HG03432 (cell line): ENCODE results near the gene PFAS.
"Not testable (repeated sequence)": the region's sequence is repeated elsewhere in the genome, so short reads cannot be mapped to it uniquely, and the experiment has no call there.

Source experiments
- ATAC-seq: cut with Tn5 transposase; IDR thresholded peaks from one replicate; pipeline ENCODE4 v1.9.1; 2021; ENCODE audit warnings: mild to moderate bottlenecking, moderate library complexity; ENCODE audit not compliant: unreplicated experiment

Gene PFAS, protein sequence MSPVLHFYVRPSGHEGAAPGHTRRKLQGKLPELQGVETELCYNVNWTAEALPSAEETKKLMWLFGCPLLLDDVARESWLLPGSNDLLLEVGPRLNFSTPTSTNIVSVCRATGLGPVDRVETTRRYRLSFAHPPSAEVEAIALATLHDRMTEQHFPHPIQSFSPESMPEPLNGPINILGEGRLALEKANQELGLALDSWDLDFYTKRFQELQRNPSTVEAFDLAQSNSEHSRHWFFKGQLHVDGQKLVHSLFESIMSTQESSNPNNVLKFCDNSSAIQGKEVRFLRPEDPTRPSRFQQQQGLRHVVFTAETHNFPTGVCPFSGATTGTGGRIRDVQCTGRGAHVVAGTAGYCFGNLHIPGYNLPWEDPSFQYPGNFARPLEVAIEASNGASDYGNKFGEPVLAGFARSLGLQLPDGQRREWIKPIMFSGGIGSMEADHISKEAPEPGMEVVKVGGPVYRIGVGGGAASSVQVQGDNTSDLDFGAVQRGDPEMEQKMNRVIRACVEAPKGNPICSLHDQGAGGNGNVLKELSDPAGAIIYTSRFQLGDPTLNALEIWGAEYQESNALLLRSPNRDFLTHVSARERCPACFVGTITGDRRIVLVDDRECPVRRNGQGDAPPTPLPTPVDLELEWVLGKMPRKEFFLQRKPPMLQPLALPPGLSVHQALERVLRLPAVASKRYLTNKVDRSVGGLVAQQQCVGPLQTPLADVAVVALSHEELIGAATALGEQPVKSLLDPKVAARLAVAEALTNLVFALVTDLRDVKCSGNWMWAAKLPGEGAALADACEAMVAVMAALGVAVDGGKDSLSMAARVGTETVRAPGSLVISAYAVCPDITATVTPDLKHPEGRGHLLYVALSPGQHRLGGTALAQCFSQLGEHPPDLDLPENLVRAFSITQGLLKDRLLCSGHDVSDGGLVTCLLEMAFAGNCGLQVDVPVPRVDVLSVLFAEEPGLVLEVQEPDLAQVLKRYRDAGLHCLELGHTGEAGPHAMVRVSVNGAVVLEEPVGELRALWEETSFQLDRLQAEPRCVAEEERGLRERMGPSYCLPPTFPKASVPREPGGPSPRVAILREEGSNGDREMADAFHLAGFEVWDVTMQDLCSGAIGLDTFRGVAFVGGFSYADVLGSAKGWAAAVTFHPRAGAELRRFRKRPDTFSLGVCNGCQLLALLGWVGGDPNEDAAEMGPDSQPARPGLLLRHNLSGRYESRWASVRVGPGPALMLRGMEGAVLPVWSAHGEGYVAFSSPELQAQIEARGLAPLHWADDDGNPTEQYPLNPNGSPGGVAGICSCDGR (N-terminal part only)

DNA sequence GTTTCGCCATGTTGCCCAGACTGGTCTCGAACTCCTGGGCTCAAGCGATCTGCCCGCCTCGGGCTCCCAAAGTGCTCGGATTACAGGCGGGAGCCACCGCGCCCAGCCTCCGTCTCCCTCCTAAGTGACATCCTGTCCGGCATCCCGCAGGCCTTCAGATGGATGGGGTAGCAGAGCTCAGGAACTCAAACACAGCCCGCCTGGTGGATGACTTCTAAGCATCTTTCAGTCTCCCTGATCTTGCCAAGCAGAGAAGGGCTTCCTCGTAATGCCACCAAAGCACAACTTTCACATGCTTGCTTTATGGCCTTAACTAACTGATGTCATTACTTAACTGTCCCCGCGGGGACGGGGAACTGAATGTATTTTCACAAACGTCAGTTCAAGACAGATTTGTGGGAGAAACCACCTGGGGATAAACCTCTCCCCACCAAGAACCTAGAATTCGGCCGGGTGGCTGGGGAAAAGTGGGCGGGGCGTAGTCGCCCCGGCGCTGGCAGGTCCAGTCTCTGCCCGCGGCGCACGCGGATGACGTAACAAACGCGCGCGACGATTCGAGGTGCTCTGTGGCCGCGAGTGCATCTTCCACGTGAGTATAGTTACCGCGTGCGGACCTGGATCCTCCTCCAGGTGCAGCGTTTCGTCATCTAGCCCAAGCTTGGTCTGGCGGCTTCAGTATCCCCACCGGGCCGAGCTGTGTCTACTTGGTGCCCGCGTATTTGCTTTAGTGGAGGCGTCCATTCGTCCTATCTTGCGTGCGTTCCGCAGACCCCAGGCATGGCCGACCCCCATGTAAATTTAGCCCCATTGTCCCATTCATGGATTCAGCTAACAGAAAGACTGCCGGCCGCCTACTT is at the start of gene PFAS:
Gene PFAS (plus strand): TSS at position 539 of the 857 bp plus-strand sequence. CDS start 4,649 bp downstream, outside the sequence.
- peak; percentile 54 for ATAC-seq

DNA sequence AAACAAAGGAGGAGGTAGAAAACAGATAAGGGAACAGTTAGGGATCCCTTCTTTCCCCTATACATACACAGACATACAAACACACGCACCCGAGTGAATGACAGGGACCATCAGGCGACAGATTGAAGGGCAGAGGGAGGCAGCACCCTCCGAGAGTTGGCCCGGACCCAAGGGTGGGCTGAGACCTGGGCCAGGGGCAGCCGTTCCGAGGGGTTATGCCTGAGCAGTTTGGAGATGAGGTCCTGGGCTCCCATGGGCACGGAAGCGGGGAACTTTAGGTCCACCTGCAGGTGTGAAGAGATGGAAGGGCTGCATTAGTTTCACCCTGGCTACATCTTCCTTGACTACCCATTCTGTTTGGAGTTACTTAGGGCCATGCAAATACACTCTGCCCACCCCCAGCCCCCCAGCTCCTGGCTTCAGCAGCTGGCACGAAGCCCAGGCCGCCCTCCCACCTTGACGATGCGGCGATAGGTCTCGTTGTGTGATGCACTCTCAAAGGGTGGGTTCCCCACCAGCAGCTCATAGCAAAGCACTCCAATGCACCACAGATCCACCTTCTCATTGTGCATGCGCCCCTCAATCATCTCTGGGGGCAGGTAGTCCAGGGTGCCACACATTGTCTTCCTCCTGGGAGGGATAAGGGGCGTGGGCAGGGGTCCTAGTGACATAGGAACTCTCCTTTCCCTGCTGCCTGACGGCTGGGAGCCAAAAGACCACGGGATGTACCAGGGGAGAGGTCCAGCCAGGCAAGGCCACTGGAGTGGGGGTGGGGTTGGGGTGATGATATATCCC is 44.1 kb upstream of the PFAS start:
- ATAC-seq, result no peak

DNA sequence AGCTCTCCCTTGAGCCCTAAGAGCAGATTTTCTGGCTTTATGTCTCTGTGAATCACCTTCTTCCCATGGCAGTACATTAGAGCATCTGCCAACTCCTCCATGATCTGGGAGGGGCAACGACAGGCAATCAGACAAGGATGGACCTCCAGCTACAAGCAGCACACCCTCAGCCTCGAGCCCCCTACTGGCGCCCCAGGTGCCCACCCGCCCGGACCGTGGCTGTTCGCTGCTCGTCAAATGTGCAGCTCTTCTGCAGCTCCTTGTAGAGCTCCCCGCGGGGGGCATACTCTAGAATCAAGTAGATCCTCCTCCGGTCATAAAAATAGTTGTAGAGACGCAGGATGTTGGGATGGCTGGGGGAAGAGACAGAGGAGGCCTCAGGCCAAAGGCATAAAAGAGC is 42.6 kb upstream of the PFAS start:
- no peak for ATAC-seq

DNA sequence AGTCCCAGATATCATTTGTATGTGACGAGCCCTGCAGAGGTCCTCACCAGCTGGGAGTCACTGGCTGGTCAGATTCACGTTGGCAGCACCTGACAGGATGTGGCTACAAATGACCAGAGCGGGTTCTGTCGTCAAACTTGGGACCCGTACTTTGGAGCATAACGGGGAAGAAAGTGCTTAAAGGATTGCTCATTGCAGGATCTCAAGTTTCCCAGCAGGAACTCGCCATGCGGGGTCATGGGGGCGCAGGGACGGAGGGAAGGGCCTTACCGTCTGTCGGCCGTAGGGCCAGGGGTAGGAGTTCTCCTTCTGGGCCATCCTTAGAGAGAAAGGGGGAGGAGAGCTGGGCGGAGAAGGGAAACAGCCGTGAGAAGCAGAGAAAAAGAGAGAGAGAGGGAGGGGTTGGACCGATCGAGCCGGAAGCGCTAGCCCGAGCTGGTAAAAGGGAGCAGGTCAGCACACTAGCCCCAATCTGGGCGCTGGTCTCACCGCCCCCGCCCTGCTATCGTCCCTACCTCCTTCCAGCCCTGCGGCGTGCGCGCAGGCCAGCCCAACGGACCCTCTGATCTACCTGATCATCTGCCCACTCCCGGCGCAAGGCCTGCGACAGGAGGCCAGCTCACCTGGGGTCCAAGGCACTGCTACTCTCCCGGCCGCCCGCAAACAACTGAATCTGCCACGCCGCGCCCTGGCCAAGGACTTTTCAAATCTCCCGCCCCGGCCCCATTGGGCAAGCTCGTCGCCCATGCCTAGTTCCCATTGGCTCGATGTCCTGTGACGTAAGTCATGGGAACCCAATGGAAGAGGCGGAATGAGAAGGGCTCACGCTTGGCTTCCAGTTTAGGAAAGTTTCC is 39.0 kb upstream of the PFAS start, which contains the start of gene AURKB:
Gene AURKB (minus strand): TSS at position 669 of the 854 bp plus-strand sequence. CDS start 351 bp downstream, at position 318.
- ATAC-seq, result peak; percentile 86

DNA sequence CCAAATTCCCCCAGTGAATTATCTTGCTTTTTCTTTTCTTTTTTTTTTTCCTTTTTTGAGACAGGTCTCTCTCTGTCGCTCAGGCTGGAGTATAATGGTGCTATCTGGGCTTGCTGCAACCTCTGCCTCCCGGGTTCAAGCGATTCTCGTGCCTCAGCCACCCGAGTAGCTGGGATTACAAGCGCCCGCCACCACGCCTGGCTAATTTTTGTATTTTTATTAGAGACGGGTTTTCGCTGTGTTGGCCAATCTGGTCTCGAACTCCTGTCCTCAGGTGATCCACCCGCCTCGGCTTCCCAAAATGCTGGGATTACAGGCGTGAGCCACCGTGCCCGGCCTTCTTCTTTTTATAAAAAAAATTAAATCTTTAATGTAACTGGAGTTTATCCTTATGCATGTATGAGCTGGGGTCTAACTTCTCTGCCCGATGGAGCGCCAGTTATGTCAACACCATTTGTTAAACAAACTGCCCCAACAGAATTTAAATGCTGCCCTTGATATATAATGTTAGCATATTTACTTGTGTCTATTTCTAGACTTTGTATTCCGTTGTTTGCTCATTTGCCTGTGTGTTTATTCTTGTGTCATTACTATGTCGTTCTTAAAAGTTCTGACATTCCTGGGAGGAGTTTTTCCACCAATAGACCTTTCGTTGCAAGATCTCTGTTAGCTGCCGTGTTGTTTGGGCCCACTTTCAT is 38.2 kb upstream of the PFAS start:
- no peak for ATAC-seq

DNA sequence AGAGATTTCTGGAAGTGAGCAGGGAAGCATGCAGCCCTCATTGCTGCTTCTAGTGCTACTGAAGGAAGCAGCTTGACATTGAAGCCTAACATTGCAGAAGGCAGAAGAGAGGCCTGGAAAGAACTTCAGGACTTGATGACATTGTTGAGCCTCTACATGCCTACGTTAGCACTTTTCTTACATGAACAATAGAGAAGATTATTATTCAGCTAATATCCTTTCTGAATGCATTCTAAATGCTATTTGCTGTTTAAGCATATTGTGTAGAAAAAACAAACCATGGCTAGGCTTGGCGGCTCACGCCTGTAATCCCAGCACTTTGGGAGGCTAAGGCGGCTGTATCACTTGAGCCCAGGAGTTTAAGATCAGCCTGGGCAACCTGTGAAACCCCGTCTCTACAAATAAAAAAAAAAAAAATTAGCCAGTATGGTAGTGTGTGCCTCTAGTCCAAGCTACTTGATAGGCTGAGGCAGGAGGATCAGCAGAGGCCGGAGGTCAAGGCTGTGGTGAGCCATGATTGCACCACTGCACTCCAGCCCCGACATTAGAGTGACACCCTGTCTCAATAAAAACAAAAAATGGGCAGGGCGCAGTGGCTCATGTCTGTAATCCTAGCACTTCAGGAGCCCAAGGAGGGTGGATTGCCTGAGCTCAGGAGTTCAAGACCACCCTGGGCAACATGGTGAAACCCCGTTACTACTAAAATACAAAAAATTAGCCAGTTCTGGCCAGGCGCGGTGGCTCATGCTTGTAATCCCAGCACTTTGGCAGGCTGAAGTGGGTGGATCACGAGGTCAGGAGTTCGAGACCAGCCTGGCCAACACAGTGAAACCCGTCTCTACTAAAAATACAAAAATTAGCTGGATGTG is 36.5 kb upstream of the PFAS start:
- no peak for ATAC-seq

DNA sequence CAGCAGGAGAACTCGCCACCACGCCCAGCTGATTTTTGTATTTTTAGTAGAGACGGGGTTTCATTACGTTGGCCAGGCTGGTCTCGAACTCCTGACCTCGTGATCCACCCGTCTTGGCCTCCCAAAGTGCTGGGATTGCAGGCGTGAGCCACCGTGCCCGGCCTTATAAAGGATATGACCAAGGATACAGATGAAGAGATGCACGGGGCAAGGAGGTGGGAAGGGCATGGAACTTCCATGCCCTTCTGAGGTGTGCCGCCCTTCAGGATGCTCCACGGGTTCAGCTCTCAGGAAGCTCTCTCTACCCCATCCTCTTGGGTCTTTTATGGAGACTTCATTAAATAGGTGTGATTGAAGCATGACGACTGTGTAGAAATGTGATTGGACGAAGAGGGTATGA is 35.1 kb upstream of the PFAS start:
- not testable (repeated sequence) for ATAC-seq

DNA sequence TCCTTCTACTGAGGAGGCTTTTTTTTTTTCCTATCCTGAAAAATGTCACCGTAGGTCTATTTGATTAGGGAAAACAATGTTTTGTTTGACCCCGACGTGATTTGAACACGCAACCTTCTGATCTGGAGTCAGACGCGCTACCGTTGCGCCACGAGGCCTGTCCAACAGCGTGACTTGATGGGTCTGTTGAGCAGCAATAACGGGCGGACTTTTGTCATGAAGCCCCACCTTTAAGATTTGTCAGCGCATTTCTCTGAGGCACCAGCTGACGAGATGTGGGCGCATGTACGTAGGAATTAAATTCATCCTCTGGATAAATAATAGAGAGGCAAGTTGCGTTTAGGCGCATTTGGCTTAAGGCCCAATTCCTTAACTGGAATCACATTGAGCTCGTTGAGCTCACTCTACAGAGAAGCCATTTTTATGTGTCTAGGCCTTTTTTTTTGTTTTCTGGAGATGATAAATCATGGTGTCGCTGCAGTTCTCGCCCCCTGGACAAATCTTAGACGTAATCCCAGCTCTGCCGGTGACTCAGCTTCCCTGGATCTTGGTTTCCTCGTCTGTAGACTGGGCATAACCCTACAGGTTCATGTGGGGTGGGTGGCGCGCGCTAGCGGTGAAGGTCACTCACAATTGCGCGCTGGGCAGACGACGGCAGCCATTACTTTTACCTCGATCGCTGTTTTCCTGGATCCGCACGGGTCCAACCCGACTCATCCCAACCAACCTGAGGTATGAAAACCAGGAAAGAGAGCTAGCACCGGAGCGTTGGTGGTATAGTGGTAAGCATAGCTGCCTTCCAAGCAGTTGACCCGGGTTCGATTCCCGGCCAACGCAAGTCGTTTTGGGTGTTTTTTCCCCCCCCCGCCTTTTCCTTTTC is 28.1 kb upstream of the PFAS start:
- peak; percentile 23 for ATAC-seq

DNA sequence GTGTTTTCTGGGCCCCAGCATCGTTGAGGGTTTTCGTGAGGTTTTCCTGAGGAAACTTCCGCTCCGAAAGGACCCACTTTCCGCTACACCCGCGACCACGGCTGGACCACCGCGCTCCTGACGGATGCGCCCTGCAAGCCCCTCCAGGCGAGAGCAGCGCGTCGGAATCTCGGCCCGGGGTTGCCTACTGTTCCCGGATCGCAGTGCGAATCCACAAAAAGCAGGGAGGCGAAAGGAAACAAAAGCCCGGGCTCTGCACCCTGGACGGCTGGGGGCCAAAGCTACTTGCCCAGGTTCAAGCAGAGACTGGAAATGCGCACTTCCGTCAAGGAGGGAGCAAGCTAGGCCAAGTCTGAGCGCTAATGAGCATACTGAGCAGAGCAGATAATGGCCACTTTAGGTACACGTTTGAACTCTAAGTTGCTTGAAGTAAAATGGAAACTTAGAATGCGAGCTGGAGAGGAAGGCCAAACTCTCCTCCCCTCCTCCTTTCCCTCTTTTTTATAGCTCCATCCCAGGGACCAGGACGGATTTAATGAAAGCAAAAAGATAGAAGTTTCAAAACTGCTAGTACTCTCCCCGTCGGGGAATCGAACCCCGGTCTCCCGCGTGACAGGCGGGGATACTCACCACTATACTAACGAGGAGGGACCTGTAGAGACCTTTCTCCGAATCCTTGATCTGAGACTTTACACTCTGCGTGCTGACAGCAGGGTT is 27.3 kb upstream of the PFAS start:
- ATAC-seq, result peak; percentile 42

DNA sequence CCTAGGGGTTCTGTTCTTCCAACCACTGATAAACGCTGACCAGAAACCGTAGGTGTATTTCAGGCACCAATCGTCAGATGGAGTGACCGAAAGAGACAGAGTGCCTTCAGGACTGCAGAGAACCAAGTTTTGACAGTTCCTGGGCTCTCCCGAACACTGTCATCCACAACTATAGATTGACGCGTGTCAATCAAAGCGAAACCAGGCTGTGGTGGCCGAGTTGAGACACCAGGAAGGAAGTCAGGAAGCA is 26.8 kb upstream of the PFAS start:
- ATAC-seq, result no peak

DNA sequence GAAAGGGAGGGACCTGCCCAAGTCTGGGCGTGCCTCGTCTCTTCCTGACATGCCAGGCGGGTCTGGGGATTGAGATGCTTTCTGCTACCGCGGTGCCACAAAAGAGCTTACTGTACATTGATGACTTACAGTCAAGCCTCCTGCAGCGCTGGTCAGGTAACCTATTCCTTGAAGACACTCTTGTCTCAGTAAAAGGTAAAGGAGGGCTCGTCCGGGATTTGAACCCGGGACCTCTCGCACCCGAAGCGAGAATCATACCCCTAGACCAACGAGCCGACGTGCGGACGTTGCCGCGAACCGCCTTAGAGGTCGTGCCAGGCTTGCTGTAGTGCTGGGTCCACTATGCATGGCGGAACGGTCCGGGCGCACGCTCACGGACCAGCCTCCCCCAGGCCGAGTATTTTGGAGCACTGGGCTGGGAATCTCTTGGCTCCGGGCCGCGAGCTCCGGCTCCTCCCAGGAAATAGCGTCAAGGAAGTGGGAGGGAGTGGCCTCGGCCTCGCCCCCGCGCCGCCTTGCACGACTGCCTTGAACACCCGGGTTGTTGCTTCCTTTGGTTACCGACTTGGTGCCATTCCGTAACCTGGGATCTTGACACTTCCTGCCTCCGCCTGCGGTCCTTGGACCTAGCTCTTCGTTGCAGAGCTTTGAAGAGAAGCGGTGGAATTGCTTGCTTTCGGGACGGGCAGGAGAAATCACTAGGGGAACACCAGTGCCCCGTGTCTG is 26.3 kb upstream of the PFAS start:
- ATAC-seq, result peak; percentile 35

DNA sequence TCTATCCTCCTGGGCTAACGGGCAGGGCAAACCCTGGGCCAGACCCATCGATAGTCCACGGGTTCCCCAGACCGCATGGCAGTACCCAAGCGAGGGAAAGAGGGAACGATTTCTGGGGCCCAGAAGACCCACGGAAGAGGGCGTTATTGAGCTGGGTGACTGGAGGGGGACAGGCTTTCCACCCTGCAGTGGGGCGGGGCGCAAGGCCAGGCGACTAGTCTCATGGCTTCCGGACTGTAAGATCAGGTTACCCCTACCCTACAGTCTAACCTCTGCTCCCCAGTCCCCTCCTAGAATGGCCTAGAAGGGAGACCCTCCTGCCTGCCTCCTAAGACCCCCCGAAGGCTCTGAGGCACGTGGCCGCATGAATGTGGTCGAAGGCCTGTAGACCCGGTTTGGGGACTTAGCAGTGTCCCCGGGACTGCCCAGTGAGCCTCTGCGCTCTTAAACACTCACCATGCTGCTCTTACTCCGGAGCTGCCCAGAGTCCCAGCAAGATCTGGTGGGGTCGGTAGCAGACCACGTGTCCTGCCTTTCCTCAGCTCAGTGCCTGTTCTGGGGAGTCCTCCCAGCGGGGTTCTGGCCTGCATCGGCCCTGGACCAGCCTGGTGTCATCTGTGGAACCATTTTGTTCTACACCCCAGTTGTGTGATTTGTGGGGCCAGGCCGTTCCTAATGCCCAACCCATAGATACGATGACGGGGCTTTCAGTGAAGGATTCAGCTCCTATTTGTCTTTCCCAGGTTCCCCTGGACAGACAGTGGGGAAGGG is 25.5 kb upstream of the PFAS start:
- ATAC-seq, result peak; percentile 18

DNA sequence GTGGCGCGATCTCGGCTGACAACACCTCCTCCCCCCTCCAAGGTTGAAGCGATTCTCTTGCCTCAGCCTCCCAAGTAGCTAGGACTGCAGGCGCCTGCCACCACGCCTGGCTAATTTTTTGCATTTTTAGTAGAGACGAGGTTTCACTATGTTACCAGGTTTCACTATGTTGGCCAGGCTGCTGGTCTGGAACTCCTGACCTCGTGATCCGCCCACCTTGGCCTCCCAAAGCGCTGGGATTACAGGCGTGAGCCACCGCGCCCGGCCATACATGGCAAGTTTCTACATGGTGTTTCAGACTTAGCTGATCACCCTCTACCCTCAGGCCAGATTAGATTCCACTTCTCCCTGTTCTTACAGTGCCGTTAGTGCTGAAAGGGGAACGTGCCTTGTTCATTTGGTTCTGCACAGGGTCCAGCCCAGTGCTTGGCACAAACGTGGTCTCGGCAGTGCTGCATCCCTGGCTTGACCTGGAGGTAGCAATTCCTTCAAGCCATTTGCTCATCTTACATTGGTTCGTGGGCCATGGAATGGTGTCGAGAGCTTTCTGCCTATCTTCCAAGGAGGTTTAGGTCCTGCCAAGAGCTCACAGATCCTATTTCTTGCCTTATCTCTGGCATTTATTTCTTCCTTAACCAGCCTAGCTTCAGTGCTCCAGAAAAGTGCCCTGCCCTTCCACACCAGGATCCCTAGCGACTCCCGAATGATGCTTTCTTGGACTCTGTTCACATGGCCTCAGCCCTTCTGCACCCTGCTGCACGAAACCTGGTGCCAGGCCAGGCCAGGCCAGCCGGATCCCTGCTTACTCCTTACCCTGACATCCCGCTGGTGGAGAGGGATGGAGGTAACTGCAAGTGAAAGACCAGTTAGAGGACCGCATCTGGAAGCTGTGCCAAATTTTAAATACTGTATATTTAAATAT is 23.9 kb upstream of the PFAS start:
- ATAC-seq, result no peak
